Keratinocyte (primary cell): ENCODE results near the gene DNAJC5G. TPM values are rescaled to one million over a fixed set of nuclear protein-coding genes. Genes with fewer than 3 reads are reported as not detected.

Experiments
- DNase-seq: peaks from one replicate; pipeline ENCODE4 v3.0.0-alpha.2; 2011; ENCODE audit warnings: low read depth, missing footprints, low spot score
- FAIRE-seq: peaks from 2 replicates; lab custom pipeline; 2011; peaks lifted over from hg19 to GRCh38; lab: Jason Lieb, UNC
- H2AFZ ChIP-seq: 2 replicates; pipeline ENCODE4 v1.6.0; 2012; ENCODE audit warnings: low read length, control low read depth, inconsistent platforms; ENCODE audit not compliant: control insufficient read depth
- H3K27ac ChIP-seq: 2 replicates; pipeline ENCODE4 v1.5.1; 2011; ENCODE audit warnings: low read length; ENCODE audit not compliant: control insufficient read depth, insufficient read depth
- H3K27me3 ChIP-seq: 3 replicates; pipeline ENCODE4 v1.6.0; 2011; ENCODE audit warnings: low read length; ENCODE audit not compliant: control insufficient read depth, insufficient read depth; ENCODE audit errors: extremely low read depth
- H3K36me3 ChIP-seq, 2 experiments: 2 replicates in 1 of 2; 3 replicates in 1 of 2; pipeline ENCODE4 v1.5.1; 2011; ENCODE audit warnings: low read length in 2 of 2, mild to moderate bottlenecking in 1 of 2; ENCODE audit not compliant: control insufficient read depth in 2 of 2, insufficient read depth in 2 of 2; ENCODE audit errors: extremely low read depth in 1 of 2
- H3K4me1 ChIP-seq: 3 replicates; pipeline ENCODE4 v1.5.1; 2011; ENCODE audit warnings: low read length; ENCODE audit not compliant: control insufficient read depth, insufficient read depth; ENCODE audit errors: extremely low read depth
- H3K4me2 ChIP-seq: 3 replicates; pipeline ENCODE4 v1.6.0; 2011; ENCODE audit warnings: low read depth, low read length; ENCODE audit not compliant: control insufficient read depth, insufficient read depth; ENCODE audit errors: extremely low read depth
- H3K4me3 ChIP-seq, 3 experiments: fragments of 200-600 bp in 1 of 3; sonication (generic) in 1 of 3; 2 replicates in 2 of 3; 3 replicates in 1 of 3; pipeline ENCODE4 v1.5.1; 2011 to 2016; ENCODE audit warnings: low read length in 3 of 3, mild to moderate bottlenecking in 3 of 3, control low read depth in 2 of 3, inconsistent platforms in 1 of 3, low read depth in 1 of 3, mixed read lengths in 1 of 3, mixed run types in 1 of 3, moderate library complexity in 1 of 3; ENCODE audit not compliant: control insufficient read depth in 2 of 3, insufficient read depth in 2 of 3; ENCODE audit errors: extremely low read depth in 1 of 3
- H3K79me2 ChIP-seq: 2 replicates; pipeline ENCODE4 v1.6.0; 2012; ENCODE audit warnings: low read length; ENCODE audit not compliant: control insufficient read depth, insufficient read depth
- H3K9ac ChIP-seq: 3 replicates; pipeline ENCODE4 v1.6.0; 2011; ENCODE audit warnings: low read length; ENCODE audit not compliant: control insufficient read depth, insufficient read depth; ENCODE audit errors: extremely low read depth
- H3K9me1 ChIP-seq: 3 replicates; pipeline ENCODE4 v1.6.0; 2011; ENCODE audit warnings: low read length; ENCODE audit not compliant: control insufficient read depth, insufficient read depth; ENCODE audit errors: extremely low read depth
- H3K9me3 ChIP-seq: 2 replicates; pipeline ENCODE4 v1.5.1; 2012; ENCODE audit warnings: low read depth, low read length; ENCODE audit not compliant: control insufficient read depth
- H4K20me1 ChIP-seq: 3 replicates; pipeline ENCODE4 v1.6.0; 2011; ENCODE audit warnings: low read length; ENCODE audit not compliant: control insufficient read depth, insufficient read depth; ENCODE audit errors: extremely low read depth
- EZH2 ChIP-seq: IDR thresholded peaks from one replicate; pipeline ENCODE4 v1.6.1; 2012; ENCODE audit warnings: inconsistent platforms, mild to moderate bottlenecking, low read length, moderate library complexity
- dilution Hi-C: fragments of 300-500 bp; cut with MboI; formaldehyde crosslinking; loops from one replicate; pipeline ENCODE4 v1.7.0; 2020; ENCODE audit warnings: low sequenced_read_pairs; ENCODE audit not compliant: extremely low pct_ligation_motif_present
- polyA plus RNA-seq, 5 experiments: library from polyadenylated mRNA; depleted of rRNA in 3 of 5; stranded (reverse) in 3 of 5; stranded (forward) in 1 of 5; unstranded in 1 of 5; fragments of >200 nt; gene quantifications; 1 replicate in 1 of 5; 2 replicates in 3 of 5; 3 replicates in 1 of 5; pipeline versions ENCODE4 v1.2.1 to v1.2.3, GENCODE V29; 2011 to 2012; ENCODE audit warnings: missing spikeins in 2 of 5, low read depth in 1 of 5, low replicate concordance in 1 of 5
- TF ChIP-seq, protein P1 (sequence below), 3 experiments: IDR thresholded peaks in 1 of 3; conservative IDR thresholded peaks in 1 of 3; optimal IDR thresholded peaks in 1 of 3; 2 replicates in 2 of 3; 3 replicates in 1 of 3; pipeline versions ENCODE3 to v1.5.1; 2011; ENCODE audit warnings: low read length in 3 of 3, mild to moderate bottlenecking in 3 of 3, moderate library complexity in 2 of 3, control low read depth in 1 of 3, inconsistent platforms in 1 of 3; ENCODE audit not compliant: insufficient read depth in 2 of 3; ENCODE audit errors: extremely low read depth in 1 of 3

The DNAJC5G gene
- polyA plus RNA-seq, 1 donor (not counting 4 experiments of a cell fraction or from before 2014, with no cell fraction given), result not detected

DNA sequence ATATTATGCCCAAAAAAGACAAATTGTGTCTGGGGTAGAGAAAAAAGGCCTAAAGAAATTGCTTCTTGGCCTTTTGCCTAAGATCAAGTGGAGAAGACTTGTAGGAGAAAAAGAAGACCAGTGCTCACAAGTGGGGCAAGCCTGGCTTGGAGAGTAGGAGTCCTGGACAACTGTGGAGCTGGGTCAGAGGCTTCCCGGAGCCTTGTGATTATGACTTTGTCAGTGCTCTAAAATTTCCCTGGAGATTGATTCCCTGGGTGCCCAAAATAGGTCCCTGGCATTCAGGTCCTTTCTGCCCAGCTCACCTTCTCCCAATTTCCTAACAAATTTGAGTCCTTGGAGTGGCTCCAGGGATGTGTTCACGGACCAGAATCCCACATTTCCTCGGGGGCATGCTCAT, 6.2 kb downstream of the DNAJC5G start:
- TF ChIP-seq EZH2, result no peak
- TF ChIP-seq, protein P1, sequence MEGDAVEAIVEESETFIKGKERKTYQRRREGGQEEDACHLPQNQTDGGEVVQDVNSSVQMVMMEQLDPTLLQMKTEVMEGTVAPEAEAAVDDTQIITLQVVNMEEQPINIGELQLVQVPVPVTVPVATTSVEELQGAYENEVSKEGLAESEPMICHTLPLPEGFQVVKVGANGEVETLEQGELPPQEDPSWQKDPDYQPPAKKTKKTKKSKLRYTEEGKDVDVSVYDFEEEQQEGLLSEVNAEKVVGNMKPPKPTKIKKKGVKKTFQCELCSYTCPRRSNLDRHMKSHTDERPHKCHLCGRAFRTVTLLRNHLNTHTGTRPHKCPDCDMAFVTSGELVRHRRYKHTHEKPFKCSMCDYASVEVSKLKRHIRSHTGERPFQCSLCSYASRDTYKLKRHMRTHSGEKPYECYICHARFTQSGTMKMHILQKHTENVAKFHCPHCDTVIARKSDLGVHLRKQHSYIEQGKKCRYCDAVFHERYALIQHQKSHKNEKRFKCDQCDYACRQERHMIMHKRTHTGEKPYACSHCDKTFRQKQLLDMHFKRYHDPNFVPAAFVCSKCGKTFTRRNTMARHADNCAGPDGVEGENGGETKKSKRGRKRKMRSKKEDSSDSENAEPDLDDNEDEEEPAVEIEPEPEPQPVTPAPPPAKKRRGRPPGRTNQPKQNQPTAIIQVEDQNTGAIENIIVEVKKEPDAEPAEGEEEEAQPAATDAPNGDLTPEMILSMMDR (optimal IDR thresholded peaks at IDR 0.05 in 1 of 3, IDR thresholded peaks at IDR 0.05 in 1 of 3, conservative IDR thresholded peaks at IDR 0.05 in 1 of 3; ENCODE audit: extremely low read depth in 1 of 3, insufficient read depth in 2 of 3, low read length in 3 of 3), result no peak
- H4K20me1 ChIP-seq, result no peaks in the 10 kb centered on the region
- dilution Hi-C loops, result no loop called here
- H3K36me3 ChIP-seq, result no peaks in the 10 kb centered on the region
- no peaks in the 10 kb centered on the region for H3K4me1 ChIP-seq
- no peaks in the 10 kb centered on the region for H3K9me3 ChIP-seq
- no peaks in the 10 kb centered on the region for H3K9me1 ChIP-seq
- no peak for FAIRE-seq
- H3K79me2 ChIP-seq, result no peaks in the 10 kb centered on the region
- H2AFZ ChIP-seq, result no peak overlapping the region
- no peak overlapping the region for H3K27ac ChIP-seq
- peaks cover 16% of the 10 kb centered on the region for H3K27me3 ChIP-seq
- no peak overlapping the region for H3K4me3 ChIP-seq
- no peak overlapping the region for H3K9ac ChIP-seq
- no peak overlapping the region for H3K4me2 ChIP-seq
- no peak for DNase-seq

DNA sequence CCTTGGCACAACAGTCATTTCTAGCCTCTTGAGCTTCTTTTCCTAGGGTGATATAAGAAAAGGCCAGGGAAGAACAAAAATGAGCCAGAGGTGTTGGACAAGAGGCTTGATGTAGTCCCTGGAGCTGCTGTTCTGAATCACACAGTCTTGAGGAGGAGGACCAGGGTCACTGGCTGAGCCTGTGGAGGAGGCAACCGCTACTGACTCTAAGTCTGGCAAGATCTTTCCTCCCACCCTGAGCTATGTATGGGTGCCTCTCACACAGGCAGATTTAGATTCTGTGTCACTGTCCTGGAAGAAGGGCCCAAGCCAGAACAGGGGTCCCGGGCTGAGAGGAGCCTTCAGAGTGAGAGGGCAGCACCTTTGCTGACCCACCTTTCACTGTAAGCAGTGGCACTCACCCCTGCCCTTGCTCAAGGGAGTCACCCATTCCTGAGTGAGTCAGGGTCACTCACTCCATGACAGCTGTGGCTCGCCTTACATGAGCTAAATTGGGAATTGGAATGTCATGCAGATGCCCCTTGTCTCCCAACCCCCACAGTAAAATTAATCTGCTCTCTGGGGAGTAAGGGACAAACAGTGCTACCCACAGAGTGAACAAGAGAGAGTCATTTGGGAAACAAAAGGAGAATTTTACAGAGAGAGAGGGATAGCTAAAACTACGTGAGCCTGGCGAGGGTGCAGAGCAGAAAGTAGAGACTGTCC, 6.8 kb downstream of the DNAJC5G start, which contains the start of gene TRIM54:
TSS of gene TRIM54 (plus strand) at position 575 of the 705 bp plus-strand sequence. CDS start 303 bp downstream, outside the sequence.
- Histone ChIP-seq H2AFZ (no peak within 1 kb of the TSS), H3K4me3 (no peak within 1 kb of the TSS), H3K9me3 (no peaks in the 10 kb centered on the region), H4K20me1 (no peaks in the 10 kb centered on the region), H3K9me1 (no peaks in the 10 kb centered on the region), H3K9ac (no peak within 1 kb of the TSS), H3K27me3 (peaks cover 18% of the 10 kb centered on the region), H3K27ac (no peak within 1 kb of the TSS), H3K36me3 (no peaks in the 10 kb centered on the region), H3K4me1 (no peaks in the 10 kb centered on the region), H3K4me2 (no peak within 1 kb of the TSS), H3K79me2 (no peaks in the 10 kb centered on the region)
- no peak for FAIRE-seq
- dilution Hi-C loops, result no loop called here
- no peak for TF ChIP-seq EZH2
- TF ChIP-seq, protein P1 (optimal IDR thresholded peaks at IDR 0.05 in 1 of 3, IDR thresholded peaks at IDR 0.05 in 1 of 3, conservative IDR thresholded peaks at IDR 0.05 in 1 of 3; ENCODE audit: extremely low read depth in 1 of 3, insufficient read depth in 2 of 3, low read length in 3 of 3), result no peak
- no peak for DNase-seq
